HG02610 (cell line): ENCODE measurements around the gene CMTM8.

Source experiments
- ATAC-seq: cut with Tn5 transposase; IDR thresholded peaks from one replicate; pipeline ENCODE4 v1.9.1; 2021; ENCODE audit warnings: mild to moderate bottlenecking, moderate library complexity; ENCODE audit not compliant: unreplicated experiment

The CMTM8 gene

GRCh38 chr3:32276279-32276841, 37.9 kb downstream of the CMTM8 start:
- ATAC-seq, result no peak

GRCh38 chr3:32278714-32279113, 40.2 kb downstream of the CMTM8 start:
- ATAC-seq, result no peak

- no peak for ATAC-seq
These were observed 41.9 kb downstream of the CMTM8 start for GRCh38 chr3:32280262-32280910.

GRCh38 chr3:32281570-32282106, 43.2 kb downstream of the CMTM8 start:
- ATAC-seq, result no peak

GRCh38 chr3:32282578-32283154, 44.2 kb downstream of the CMTM8 start:
- no peak for ATAC-seq

- no peak for ATAC-seq
These were observed 44.8 kb downstream of the CMTM8 start for GRCh38 chr3:32283304-32283703.

GRCh38 chr3:32284443-32285212, 46.1 kb downstream of the CMTM8 start:
- no peak for ATAC-seq

- ATAC-seq, result no peak
These were observed 47.4 kb downstream of the CMTM8 start for GRCh38 chr3:32285891-32286290.

GRCh38 chr3:32288819-32289218, 50.3 kb downstream of the CMTM8 start:
- no peak for ATAC-seq

GRCh38 chr3:32290619-32291018, 52.1 kb downstream of the CMTM8 start:
- no peak for ATAC-seq

GRCh38 chr3:32292085-32292796, 53.8 kb downstream of the CMTM8 start:
- no peak for ATAC-seq

- no peak for ATAC-seq
These were observed 55.4 kb downstream of the CMTM8 start for GRCh38 chr3:32293903-32294302.

GRCh38 chr3:32296251-32297204, 58.0 kb downstream of the CMTM8 start:
- ATAC-seq, result no peak

GRCh38 chr3:32297366-32297765, 58.9 kb downstream of the CMTM8 start:
- ATAC-seq, result no peak

- ATAC-seq, result no peak
These were observed 62.9 kb downstream of the CMTM8 start for GRCh38 chr3:32301426-32301825.

- ATAC-seq, result no peak
These were observed 64.3 kb downstream of the CMTM8 start for GRCh38 chr3:32302601-32303398.

GRCh38 chr3:32303399-32303747, 64.9 kb downstream of the CMTM8 start:
- ATAC-seq, result no peak

GRCh38 chr3:32303977-32304881, 65.7 kb downstream of the CMTM8 start:
- no peak for ATAC-seq
